Endothelial cell of umbilical vein (primary cell): ENCODE measurements around the gene ITGB1BP1. TPM values are rescaled to one million over a fixed set of nuclear protein-coding genes. Genes with fewer than 3 reads are reported as not detected.

ENCODE experiments used
- BruUV-seq: library from RNA; stranded (reverse); fragments of 400-500 nt; replicated peaks from 2 replicates; lab custom pipeline; 2021; lab: Mats Ljungman, UMichigan
- CTCF ChIA-PET: fragments of 300-600, 350-600 bp; sonication (Branson Sonifier 250); formaldehyde crosslinking; loops from one replicate; lab custom pipeline; 2021; ENCODE audit warnings: antibody characterized with exemption, inconsistent platforms; lab: Charles Lee
- POLR2A ChIA-PET: fragments of 300-600, 350-600 bp; sonication (Branson Sonifier 250); formaldehyde crosslinking; loops from one replicate; lab custom pipeline; 2021; ENCODE audit warnings: antibody characterized with exemption, inconsistent platforms; lab: Charles Lee
- DNase-seq: peaks from one replicate; pipeline ENCODE4 v3.0.0-alpha.2; 2011; ENCODE audit warnings: low read depth, low spot score
- FAIRE-seq: peaks from 2 replicates; lab custom pipeline; 2011; peaks lifted over from hg19 to GRCh38; lab: Jason Lieb, UNC
- H2AFZ ChIP-seq: 2 replicates; pipeline ENCODE4 v1.6.0; 2012; ENCODE audit warnings: low read depth, low read length, control low read depth, inconsistent platforms
- H3K27ac ChIP-seq: 2 replicates; pipeline ENCODE4 v1.5.1; 2011; ENCODE audit warnings: low read depth, mild to moderate bottlenecking, control low read depth, low read length, moderate library complexity; ENCODE audit not compliant: insufficient read depth
- H3K27me3 ChIP-seq, 2 experiments: 2 replicates each; pipeline versions ENCODE4 v1.6.0 to v1.6.1; 2011; ENCODE audit warnings: low read length in 2 of 2, mixed read lengths in 1 of 2; ENCODE audit not compliant: control insufficient read depth in 2 of 2, insufficient read depth in 2 of 2
- H3K36me3 ChIP-seq, 2 experiments: 2 replicates in 1 of 2; 3 replicates in 1 of 2; pipeline ENCODE4 v1.5.1; 2011; ENCODE audit warnings: low read length in 2 of 2, mild to moderate bottlenecking in 1 of 2, moderate library complexity in 1 of 2; ENCODE audit not compliant: control insufficient read depth in 2 of 2, insufficient read depth in 2 of 2; ENCODE audit errors: extremely low read depth in 1 of 2
- H3K4me1 ChIP-seq: 3 replicates; pipeline ENCODE4 v1.5.1; 2011; ENCODE audit warnings: mild to moderate bottlenecking, low read length; ENCODE audit not compliant: control insufficient read depth, insufficient read depth; ENCODE audit errors: extremely low read depth
- H3K4me2 ChIP-seq: 2 replicates; pipeline ENCODE4 v1.6.1; 2011; ENCODE audit warnings: low read length, control low read depth, mixed read lengths; ENCODE audit not compliant: insufficient read depth
- H3K4me3 ChIP-seq, 3 experiments: fragments of 200-600 bp in 1 of 3; sonication (generic), shearing (Covaris generic) in 1 of 3; replicated peaks in 1 of 3; 2 replicates each; pipeline ENCODE4 v1.5.1; 2011 to 2016; ENCODE audit warnings: control low read depth in 3 of 3, low read length in 3 of 3, mild to moderate bottlenecking in 2 of 3, inconsistent platforms in 1 of 3, low read depth in 1 of 3, moderate library complexity in 1 of 3; ENCODE audit not compliant: insufficient read depth in 1 of 3
- H3K79me2 ChIP-seq: 2 replicates; pipeline ENCODE4 v1.6.0; 2012; ENCODE audit warnings: low read length, inconsistent platforms; ENCODE audit not compliant: control insufficient read depth, insufficient read depth
- H3K9ac ChIP-seq: replicated peaks from 2 replicates; pipeline ENCODE3; 2011; ENCODE audit warnings: low read length, control low read depth; ENCODE audit not compliant: insufficient read depth; ENCODE audit errors: extremely low read depth
- H3K9me1 ChIP-seq: replicated peaks from 3 replicates; pipeline ENCODE4 v1.6.0; 2011; ENCODE audit warnings: mild to moderate bottlenecking, low read length; ENCODE audit not compliant: control insufficient read depth, insufficient read depth; ENCODE audit errors: extremely low read depth
- H3K9me3 ChIP-seq: replicated peaks from 2 replicates; pipeline ENCODE4 v1.5.1; 2012; ENCODE audit warnings: low read length, inconsistent platforms; ENCODE audit not compliant: control insufficient read depth, insufficient read depth
- H4K20me1 ChIP-seq: replicated peaks from 2 replicates; pipeline ENCODE3; 2011; ENCODE audit warnings: mild to moderate bottlenecking, low read length; ENCODE audit not compliant: control insufficient read depth, insufficient read depth; ENCODE audit errors: extremely low read depth
- EZH2 ChIP-seq: IDR thresholded peaks from 2 replicates; pipeline ENCODE4 v1.6.1; 2012; ENCODE audit warnings: borderline replicate concordance, low read depth, mild to moderate bottlenecking, moderate library complexity, low read length, inconsistent platforms; ENCODE audit not compliant: severe bottlenecking
- FOS ChIP-seq: IDR thresholded peaks from 2 replicates; pipeline ENCODE4 v1.6.1; 2011; ENCODE audit warnings: mild to moderate bottlenecking, low read length, moderate library complexity, borderline replicate concordance; ENCODE audit not compliant: insufficient read depth
- GATA2 ChIP-seq: IDR thresholded peaks from 2 replicates; pipeline ENCODE4 v1.7.0; 2011; ENCODE audit warnings: low read depth, mild to moderate bottlenecking, moderate library complexity, mixed read lengths, low read length; ENCODE audit not compliant: insufficient read length, insufficient read depth
- JUN ChIP-seq: IDR thresholded peaks from 2 replicates; pipeline ENCODE4 v1.6.1; 2011; ENCODE audit warnings: borderline replicate concordance, low read depth; ENCODE audit not compliant: insufficient read length, insufficient read depth
- MYC ChIP-seq: IDR thresholded peaks from one replicate; pipeline ENCODE4 v1.6.1; 2011; ENCODE audit warnings: mild to moderate bottlenecking, low read depth, low read length
- POLR2A ChIP-seq: IDR thresholded peaks from 2 replicates; pipeline ENCODE4 v1.6.1; 2012; ENCODE audit warnings: low read depth, mild to moderate bottlenecking, control low read depth, low read length
- POLR2AphosphoS5 ChIP-seq: IDR thresholded peaks from 2 replicates; pipeline ENCODE4 v1.6.1; 2012; ENCODE audit warnings: low read depth, mild to moderate bottlenecking, control low read depth, low read length, moderate library complexity; ENCODE audit not compliant: insufficient read depth
- dilution Hi-C: fragments of 300-500 bp; cut with MboI; formaldehyde crosslinking; loops from one replicate; pipeline ENCODE4 v1.15.0; 2019; ENCODE audit warnings: low sequenced_read_pairs; ENCODE audit not compliant: extremely low pct_ligation_motif_present
- intact Hi-C: fragments of 100-400 bp; cut with micrococcal nuclease; formaldehyde crosslinking; loops from one replicate; pipeline ENCODE4 v1.10.0; 2022
- polyA plus RNA-seq, 4 experiments: library from polyadenylated mRNA; depleted of rRNA in 3 of 4; stranded (reverse) in 3 of 4; unstranded in 1 of 4; fragments of >200 nt; gene quantifications; 2 replicates each; pipeline versions ENCODE4 v1.2.1 to v1.2.3, GENCODE V29; 2011 to 2012; ENCODE audit warnings: missing spikeins in 1 of 4
- total RNA-seq: library from RNA; stranded (reverse); gene quantifications from 2 replicates; pipeline ENCODE4 v1.2.3, GENCODE V29; 2021
- TF ChIP-seq, protein P1 (sequence below): IDR thresholded peaks from 2 replicates; pipeline ENCODE4 v1.6.1; 2011; ENCODE audit not compliant: insufficient read depth, insufficient read length
- TF ChIP-seq, protein P2 (sequence below), 2 donors: IDR thresholded peaks; 1 replicate in 1 of 2; 2 replicates in 1 of 2; pipeline ENCODE4 v1.5.1; 2011; ENCODE audit warnings: low read length in 2 of 2, mild to moderate bottlenecking in 2 of 2, moderate library complexity in 2 of 2, control low read depth in 1 of 2, inconsistent platforms in 1 of 2, low read depth in 1 of 2; ENCODE audit not compliant: insufficient read depth in 1 of 2; ENCODE audit errors: extremely low read depth in 1 of 2

ITGB1BP1 gene
- total and polyA plus RNA-seq, 2 donors (not counting 3 experiments of a cell fraction or from before 2014, with no cell fraction given), result 45.0 to 170 TPM

DNA sequence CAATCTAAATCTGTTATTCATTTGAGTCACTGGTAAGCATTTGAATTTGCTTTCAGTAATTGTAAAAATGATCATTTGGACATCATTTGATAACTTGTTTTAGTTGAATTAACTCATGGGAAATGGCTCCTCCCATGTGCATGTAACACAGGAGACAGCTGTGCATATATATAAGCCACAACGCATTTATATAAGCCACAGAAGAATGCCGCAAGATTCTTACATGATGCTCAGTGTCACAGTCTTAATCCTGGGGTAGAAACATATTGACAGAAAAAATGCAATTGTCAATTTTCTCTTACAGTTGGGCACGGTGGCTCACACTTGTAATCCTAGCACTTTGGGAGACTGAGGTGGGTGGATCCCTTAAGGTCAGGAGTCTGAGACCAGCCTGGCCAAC, 37.8 kb upstream of the ITGB1BP1 start:
- no peak for DNase-seq
- Histone ChIP-seq H3K27ac (no peak overlapping the region), H3K9me3 (no peaks in the 10 kb centered on the region), H3K9ac (no peak overlapping the region), H3K4me1 (no peaks in the 10 kb centered on the region), H3K27me3 (no peaks in the 10 kb centered on the region), H3K4me3 (no peak overlapping the region), H4K20me1 (no peaks in the 10 kb centered on the region), H3K36me3 (peaks cover 0 to 10% of the 10 kb centered on the region in 2 experiments), H2AFZ (no peak overlapping the region), H3K9me1 (no peaks in the 10 kb centered on the region), H3K79me2 (no peaks in the 10 kb centered on the region), H3K4me2 (no peak overlapping the region)
- intact Hi-C loops (no loop called here), dilution Hi-C loops (no loop called here)
- ChIA-PET CTCF (no interaction called here), POLR2A (no interaction called here)
- BruUV-seq, result no TSS peak
- FAIRE-seq, result no peak
- TF ChIP-seq, protein P1, sequence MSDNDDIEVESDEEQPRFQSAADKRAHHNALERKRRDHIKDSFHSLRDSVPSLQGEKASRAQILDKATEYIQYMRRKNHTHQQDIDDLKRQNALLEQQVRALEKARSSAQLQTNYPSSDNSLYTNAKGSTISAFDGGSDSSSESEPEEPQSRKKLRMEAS, result no peak
- TF ChIP-seq EZH2, result no peak

DNA sequence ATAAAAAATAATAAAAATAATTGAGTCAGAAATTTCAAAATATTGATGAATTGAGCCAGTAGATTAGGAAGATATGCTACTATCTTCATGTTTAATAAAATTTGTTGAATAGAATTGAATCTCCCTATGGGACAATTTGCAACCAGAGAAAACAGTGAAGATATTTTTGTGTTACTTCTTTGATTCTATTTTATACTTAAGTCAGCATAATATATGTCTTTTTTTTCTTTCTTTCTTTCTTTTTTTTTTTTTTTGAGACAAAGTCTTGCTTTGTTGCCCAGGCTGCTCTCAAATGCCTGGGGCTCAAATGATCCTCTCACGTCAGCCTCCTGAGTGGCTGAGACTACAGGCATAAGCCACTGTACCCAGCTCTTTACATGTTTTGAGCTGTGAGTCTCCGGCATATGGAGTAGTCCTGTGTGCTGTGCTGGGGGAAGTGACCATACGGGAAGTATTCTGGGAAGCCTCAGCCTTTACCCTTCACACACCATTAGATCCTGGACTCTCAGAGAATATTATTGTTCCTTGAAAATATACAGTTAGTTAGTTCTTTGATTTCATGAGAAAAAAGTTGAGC, 37.2 kb upstream of the ITGB1BP1 start:
- Histone ChIP-seq H3K27ac (no peak overlapping the region), H3K9me3 (no peaks in the 10 kb centered on the region), H3K79me2 (no peaks in the 10 kb centered on the region), H2AFZ (no peak overlapping the region), H3K4me3 (no peak overlapping the region), H3K4me2 (no peak overlapping the region), H3K9ac (no peak overlapping the region), H3K36me3 (peaks cover 0 to 7% of the 10 kb centered on the region in 2 experiments), H3K27me3 (no peaks in the 10 kb centered on the region), H3K9me1 (no peaks in the 10 kb centered on the region), H4K20me1 (no peaks in the 10 kb centered on the region), H3K4me1 (no peaks in the 10 kb centered on the region)
- FAIRE-seq, result no peak
- ChIA-PET POLR2A (no interaction called here), CTCF (no interaction called here)
- DNase-seq, result no peak
- no peak for TF ChIP-seq FOS
- TF ChIP-seq, protein P1, result no peak
- TF ChIP-seq, protein P2, sequence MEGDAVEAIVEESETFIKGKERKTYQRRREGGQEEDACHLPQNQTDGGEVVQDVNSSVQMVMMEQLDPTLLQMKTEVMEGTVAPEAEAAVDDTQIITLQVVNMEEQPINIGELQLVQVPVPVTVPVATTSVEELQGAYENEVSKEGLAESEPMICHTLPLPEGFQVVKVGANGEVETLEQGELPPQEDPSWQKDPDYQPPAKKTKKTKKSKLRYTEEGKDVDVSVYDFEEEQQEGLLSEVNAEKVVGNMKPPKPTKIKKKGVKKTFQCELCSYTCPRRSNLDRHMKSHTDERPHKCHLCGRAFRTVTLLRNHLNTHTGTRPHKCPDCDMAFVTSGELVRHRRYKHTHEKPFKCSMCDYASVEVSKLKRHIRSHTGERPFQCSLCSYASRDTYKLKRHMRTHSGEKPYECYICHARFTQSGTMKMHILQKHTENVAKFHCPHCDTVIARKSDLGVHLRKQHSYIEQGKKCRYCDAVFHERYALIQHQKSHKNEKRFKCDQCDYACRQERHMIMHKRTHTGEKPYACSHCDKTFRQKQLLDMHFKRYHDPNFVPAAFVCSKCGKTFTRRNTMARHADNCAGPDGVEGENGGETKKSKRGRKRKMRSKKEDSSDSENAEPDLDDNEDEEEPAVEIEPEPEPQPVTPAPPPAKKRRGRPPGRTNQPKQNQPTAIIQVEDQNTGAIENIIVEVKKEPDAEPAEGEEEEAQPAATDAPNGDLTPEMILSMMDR (IDR thresholded peaks at IDR 0.05; ENCODE audit: extremely low read depth in 1 of 2, insufficient read depth in 1 of 2, low read depth in 1 of 2, low read length in 2 of 2), result no peak
- no peak for TF ChIP-seq POLR2A
- TF ChIP-seq MYC, result no peak
- TF ChIP-seq EZH2, result no peak
- no peak for TF ChIP-seq GATA2
- TF ChIP-seq POLR2AphosphoS5, result no peak
- TF ChIP-seq JUN, result no peak
- intact Hi-C loops, result no loop called here
- dilution Hi-C loops, result no loop called here
- BruUV-seq, result no TSS peak
